BE2C (cell line): Measurements from ENCODE around the gene GNG7.
"Not testable (repeated sequence)": the region's sequence is repeated elsewhere in the genome, so short reads cannot be mapped to it uniquely, and the experiment has no call there.

ENCODE experiments used
- DNase-seq: peaks from one replicate; pipeline ENCODE4 v3.0.0-alpha.2; 2020
- H3K27me3 ChIP-seq: fragments of 250-450 bp; sonication (Bioruptor Pico); 2 replicates; pipeline ENCODE4 v1.5.1; 2020; ENCODE audit warnings: mild to moderate bottlenecking
- H3K36me3 ChIP-seq: fragments of 250-450 bp; sonication (Bioruptor Pico); 2 replicates; pipeline ENCODE4 v1.5.1; 2020; ENCODE audit warnings: mild to moderate bottlenecking
- H3K4me1 ChIP-seq: fragments of 250-450 bp; sonication (Bioruptor Pico); 2 replicates; pipeline ENCODE4 v1.5.1; 2020
- H3K4me3 ChIP-seq: 2 replicates; pipeline ENCODE4 v1.5.1; 2011; ENCODE audit warnings: low read depth, low read length
- H3K9me3 ChIP-seq: fragments of 250-450 bp; sonication (Bioruptor Pico); 2 replicates; pipeline ENCODE4 v1.5.1; 2020
- TF ChIP-seq, protein P1 (sequence below): IDR thresholded peaks from 2 replicates; pipeline ENCODE4 v1.5.1; 2012; ENCODE audit warnings: mild to moderate bottlenecking, low read depth, low read length

The GNG7 gene

DNA sequence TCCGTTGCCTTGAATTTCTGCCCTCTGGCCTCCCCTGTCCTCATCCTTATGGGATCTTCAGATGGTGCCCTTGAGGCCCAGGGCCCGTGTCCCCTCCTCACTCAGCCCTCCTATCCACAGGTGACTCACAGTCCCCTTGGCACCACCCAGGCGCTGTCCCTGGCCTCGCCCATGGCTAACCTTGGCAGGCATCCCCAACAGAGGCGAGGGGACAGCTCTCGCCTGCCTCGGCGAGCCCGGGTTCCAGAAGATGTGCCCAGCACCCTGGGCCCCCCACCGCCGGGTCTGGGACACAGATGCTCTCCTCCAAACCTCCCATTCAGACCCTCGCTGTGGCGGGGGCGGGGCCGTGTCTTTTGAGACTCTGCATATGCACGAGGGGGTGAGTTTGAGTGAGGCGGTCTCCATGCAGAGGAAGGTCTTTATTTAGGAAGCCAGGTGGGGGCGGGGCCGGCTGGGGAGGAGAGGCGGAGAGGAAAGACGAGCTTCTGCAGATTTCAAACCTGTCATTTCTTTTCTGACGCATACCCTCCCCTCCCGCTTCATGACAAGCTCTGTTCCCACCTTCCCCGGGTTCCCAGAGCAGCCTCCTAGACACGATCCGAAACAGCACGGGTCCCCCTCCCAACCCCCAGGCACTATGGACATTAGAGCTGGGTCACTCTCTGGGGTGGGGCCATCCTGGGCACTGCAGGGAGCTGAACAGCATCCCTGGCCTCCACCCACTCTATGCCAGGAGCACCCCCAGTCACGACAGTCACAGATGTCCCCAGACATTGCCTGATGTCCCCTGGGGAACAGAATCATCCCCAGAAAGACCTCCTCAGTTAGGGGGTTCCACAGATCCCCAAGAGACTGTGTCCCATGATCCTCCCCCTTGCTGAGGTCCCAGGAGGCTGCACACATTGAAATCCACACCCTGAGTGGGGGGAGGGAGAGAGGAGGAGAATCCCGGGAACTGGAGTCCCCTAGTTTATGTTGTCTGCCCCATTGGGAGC, 48.5 kb downstream of the GNG7 start:
- DNase-seq = no peak
- no peaks in the 10 kb centered on the region for H3K4me1 ChIP-seq
- H3K27me3 ChIP-seq = no peaks in the 10 kb centered on the region; the same call in 1 of the 2 replicates
- TF ChIP-seq, protein P1, sequence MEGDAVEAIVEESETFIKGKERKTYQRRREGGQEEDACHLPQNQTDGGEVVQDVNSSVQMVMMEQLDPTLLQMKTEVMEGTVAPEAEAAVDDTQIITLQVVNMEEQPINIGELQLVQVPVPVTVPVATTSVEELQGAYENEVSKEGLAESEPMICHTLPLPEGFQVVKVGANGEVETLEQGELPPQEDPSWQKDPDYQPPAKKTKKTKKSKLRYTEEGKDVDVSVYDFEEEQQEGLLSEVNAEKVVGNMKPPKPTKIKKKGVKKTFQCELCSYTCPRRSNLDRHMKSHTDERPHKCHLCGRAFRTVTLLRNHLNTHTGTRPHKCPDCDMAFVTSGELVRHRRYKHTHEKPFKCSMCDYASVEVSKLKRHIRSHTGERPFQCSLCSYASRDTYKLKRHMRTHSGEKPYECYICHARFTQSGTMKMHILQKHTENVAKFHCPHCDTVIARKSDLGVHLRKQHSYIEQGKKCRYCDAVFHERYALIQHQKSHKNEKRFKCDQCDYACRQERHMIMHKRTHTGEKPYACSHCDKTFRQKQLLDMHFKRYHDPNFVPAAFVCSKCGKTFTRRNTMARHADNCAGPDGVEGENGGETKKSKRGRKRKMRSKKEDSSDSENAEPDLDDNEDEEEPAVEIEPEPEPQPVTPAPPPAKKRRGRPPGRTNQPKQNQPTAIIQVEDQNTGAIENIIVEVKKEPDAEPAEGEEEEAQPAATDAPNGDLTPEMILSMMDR = no peak
- H3K36me3 ChIP-seq = no peaks in the 10 kb centered on the region
- no peaks in the 10 kb centered on the region for H3K9me3 ChIP-seq
- no peak overlapping the region for H3K4me3 ChIP-seq

DNA sequence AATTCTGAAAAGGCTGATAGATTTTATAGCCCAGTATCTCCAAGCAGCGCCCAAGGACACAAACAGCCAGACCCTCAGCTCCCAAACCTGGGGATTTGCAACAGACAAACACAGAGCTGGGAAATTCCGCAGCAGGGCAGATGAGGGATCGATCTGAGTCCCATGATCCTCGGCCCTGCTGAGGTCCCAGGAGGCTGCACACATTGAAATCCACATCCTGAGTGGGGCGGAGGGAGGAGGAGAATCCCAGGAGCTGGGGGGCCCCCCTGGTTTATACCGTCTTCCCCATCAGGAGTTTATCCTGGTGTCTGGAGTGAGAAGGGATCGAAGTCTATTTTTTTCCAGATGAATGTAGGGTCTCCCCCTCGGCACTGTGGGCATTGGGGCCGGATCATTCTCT, 49.3 kb downstream of the GNG7 start:
- Histone ChIP-seq H3K36me3 (no peaks in the 10 kb centered on the region), H3K4me1 (no peaks in the 10 kb centered on the region), H3K9me3 (peaks cover 2% of the 10 kb centered on the region; the same call in 1 of the 2 replicates), H3K4me3 (no peak overlapping the region), H3K27me3 (no peaks in the 10 kb centered on the region; the same call in 1 of the 2 replicates)
- DNase-seq = no peak
- TF ChIP-seq, protein P1 = no peak

DNA sequence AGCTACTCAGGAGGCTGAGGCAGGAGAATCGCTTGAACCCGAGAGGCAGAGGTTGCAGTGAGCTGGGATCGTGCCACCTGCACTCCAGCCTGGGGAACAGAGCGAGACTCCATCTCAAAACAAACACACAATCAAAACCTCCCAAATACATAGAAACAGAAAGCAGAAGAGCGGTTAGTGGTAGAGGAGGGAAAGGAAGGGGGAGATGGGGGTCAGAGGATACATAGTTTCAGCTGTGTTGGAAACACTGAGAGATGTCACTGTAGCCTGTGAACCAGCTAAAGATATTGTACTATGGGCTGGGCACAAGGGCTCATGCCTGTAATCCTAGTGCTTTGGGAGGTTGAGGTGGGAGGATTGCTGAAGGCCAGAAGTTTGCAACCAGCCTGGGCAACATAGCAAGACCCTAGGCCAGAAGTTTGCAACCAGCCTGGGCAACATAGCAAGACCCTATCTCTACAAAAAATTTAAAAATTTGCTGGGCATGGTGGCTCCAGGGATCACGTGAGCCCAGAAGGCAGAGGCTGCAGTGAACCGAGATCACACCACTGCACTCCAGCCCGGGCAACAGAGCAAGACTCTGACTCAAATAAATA, 49.9 kb downstream of the GNG7 start:
- Histone ChIP-seq H3K4me3 (no peak overlapping the region), H3K36me3 (no peaks in the 10 kb centered on the region), H3K27me3 (no peaks in the 10 kb centered on the region; the same call in 1 of the 2 replicates), H3K4me1 (no peaks in the 10 kb centered on the region), H3K9me3 (peaks cover 2% of the 10 kb centered on the region; the same call in 1 of the 2 replicates)
- TF ChIP-seq, protein P1 = no peak
- no peak for DNase-seq

DNA sequence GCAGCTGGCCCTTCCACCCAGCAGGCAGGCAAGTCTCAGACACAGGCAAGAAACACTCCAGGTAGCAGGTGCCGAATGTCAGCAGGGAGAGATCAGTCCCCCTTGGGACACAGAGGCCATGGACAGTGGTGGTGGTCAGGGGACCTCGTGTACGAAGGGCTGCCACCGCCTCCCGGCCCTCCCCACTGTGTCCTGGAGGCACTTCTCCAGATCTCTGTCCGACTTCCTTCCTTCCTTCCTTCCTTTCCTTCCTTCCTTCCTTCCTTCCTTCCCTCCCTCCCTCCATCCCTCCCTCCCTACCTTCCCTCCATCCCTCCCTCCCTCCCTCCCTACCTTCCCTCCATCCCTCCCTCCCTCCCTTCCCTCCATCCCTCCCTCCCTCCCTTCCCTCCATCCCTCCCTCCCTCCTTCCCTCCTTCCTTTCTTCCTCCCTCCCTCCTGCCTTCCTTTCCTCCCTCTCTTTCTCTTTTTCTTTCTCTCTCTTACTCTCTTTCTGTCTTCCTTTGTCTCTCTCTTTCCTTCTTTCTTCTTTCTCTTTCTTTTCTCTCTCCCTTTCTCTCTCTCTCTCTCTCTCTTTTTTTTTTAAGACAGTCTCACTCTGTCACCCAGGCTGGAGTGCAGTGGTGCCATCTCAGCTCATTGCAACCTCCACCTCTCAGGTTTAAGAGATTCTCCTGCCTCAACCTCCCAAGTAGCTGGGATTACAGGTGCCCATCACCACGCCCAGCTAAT, 51.3 kb downstream of the GNG7 start:
- H3K27me3 ChIP-seq, H3K9me3 ChIP-seq, H3K36me3 ChIP-seq, H3K4me1 ChIP-seq, DNase-seq, H3K4me3 ChIP-seq: not testable (repeated sequence)

DNA sequence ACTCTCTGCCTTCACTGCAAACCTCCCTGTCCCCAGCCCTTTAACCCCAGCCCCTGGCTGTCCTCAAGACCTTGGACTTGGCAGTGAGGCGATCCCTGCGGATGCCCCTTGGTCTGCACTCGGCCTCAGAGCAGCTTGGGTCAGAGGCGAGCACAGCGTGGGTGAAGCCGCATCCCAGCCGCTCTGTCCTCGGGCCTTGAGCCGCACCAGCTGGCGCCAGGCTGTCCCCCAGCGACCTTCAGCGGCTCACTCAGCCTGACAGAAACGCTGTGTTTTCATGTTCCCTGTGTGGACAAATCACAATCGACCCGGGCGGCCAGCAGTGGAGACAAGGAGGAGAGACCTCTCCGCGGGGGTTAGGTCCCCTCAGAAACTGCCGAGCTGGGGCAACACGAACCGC, 52.0 kb downstream of the GNG7 start:
- Histone ChIP-seq H3K36me3 (no peaks in the 10 kb centered on the region), H3K4me3 (no peak overlapping the region), H3K27me3 (peaks cover 8% of the 10 kb centered on the region), H3K4me1 (no peaks in the 10 kb centered on the region), H3K9me3 (peaks cover 2% of the 10 kb centered on the region; the same call in 1 of the 2 replicates)
- DNase-seq = no peak
- TF ChIP-seq, protein P1 = no peak

DNA sequence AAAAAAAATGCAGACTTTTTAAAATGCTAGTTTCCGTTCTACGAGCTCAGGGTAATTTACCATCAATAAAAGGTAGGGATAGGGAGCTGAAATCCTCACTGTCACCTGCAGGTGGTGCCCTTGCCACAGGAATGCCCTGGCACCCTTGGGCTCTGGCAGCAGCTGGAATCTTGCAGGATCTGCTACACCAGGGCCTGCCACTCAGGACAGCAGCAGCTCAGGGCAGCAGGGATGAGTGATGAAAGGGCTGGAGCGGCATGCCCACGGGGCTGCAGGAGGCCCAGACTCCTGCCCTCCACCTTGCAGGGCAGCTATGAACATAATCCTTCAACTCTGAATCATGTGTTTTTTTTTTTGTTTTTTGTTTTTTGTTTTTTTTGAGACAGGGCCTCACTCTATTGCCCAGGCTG, 54.0 kb downstream of the GNG7 start:
- no peaks in the 10 kb centered on the region for H3K4me1 ChIP-seq
- TF ChIP-seq, protein P1 = peak; percentile 84
- peaks cover 16% of the 10 kb centered on the region for H3K27me3 ChIP-seq
- H3K4me3 ChIP-seq = no peak overlapping the region
- H3K9me3 ChIP-seq = peaks cover 2% of the 10 kb centered on the region; the same call in 1 of the 2 replicates
- peak; percentile 85 for DNase-seq
- H3K36me3 ChIP-seq = no peaks in the 10 kb centered on the region
